ENCODE data around the gene KATNB1. TPM values are rescaled to one million over a fixed set of nuclear protein-coding genes. Genes with fewer than 3 reads are reported as not detected.

The KATNB1 gene
- total RNA-seq, 2 experiments from 2014 or later = 21.0 to 22.3 TPM

DNA sequence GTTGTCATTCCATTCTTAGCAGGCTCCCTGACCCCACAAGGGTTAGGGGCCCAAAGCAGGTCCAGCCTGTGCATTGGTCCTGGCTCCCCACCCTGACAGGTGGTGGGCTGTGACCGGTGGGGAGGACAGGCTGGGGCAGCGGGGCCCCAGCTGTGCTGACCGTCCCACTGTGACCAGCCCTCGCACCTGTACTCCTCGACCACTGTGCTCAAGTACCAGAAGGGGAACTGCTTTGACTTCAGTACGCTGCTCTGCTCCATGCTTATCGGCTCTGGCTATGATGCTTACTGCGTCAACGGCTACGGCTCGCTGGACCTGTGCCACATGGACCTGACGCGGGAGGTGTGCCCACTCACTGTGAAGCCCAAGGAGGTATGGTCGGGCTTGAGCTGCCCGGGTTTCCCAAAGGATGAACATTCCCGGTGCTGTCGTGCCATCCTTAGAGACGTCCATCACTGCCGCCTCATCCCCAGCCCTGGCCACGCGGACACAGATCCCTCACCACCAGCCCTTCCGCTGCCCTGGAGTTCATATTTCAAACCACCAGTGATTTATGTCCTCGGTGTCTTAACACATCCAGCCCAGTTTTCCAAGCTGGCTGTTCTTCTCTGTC lies 33.7 kb upstream of the KATNB1 start:
- no peaks in the 10 kb centered on the region for H3K36me3 ChIP-seq (ENCODE audit: insufficient read depth, low read length)
- H3K27me3 ChIP-seq (ENCODE audit: control insufficient read depth in 1 of 2, insufficient read depth in 2 of 2, low read length in 2 of 2) = no peaks in the 10 kb centered on the region
- no peak overlapping the region for H3K27ac ChIP-seq (ENCODE audit: low read depth in 1 of 2, low read length in 2 of 2)
- Mint-ChIP-seq H3K9me3 (no peaks in the 10 kb centered on the region), H3K4me3 (no peak overlapping the region), H3K27ac (no peak overlapping the region), H3K36me3 (ENCODE audit: low read depth) (no peaks in the 10 kb centered on the region), H3K27me3 (no peaks in the 10 kb centered on the region), H3K4me1 (ENCODE audit: low read depth) (no peaks in the 10 kb centered on the region)
- intact Hi-C loops (cut with DNase I, micrococcal nuclease) = no loop called here
- CTCF ChIA-PET = no interaction called here
- no peaks in the 10 kb centered on the region for H3K9me3 ChIP-seq (ENCODE audit: control insufficient read depth in 1 of 2, insufficient read depth in 1 of 2, low read length in 2 of 2)
- no peaks in the 10 kb centered on the region for H3K4me1 ChIP-seq (ENCODE audit: insufficient read depth, low read length)
- no peak overlapping the region for H3K4me3 ChIP-seq (ENCODE audit: low read length)
- POLR2A ChIA-PET = no interaction called here
- ATAC-seq (ENCODE audit: poor library complexity) (no peak), DNase-seq (no peak)
- no peak for TF ChIP-seq CTCF (IDR thresholded peaks at IDR 0.05)

GRCh38 chr16:57703416-57704010 lies 32.1 kb upstream of the KATNB1 start:
- TF ChIP-seq CTCF (IDR thresholded peaks at IDR 0.05) = no peak
- DNase-seq = no peak
- H3K27me3 ChIP-seq (ENCODE audit: control insufficient read depth in 1 of 2, insufficient read depth in 2 of 2, low read length in 2 of 2) = no peaks in the 10 kb centered on the region
- no peaks in the 10 kb centered on the region for H3K4me1 ChIP-seq (ENCODE audit: insufficient read depth, low read length)
- H3K9me3 ChIP-seq (ENCODE audit: control insufficient read depth in 1 of 2, insufficient read depth in 1 of 2, low read length in 2 of 2) = no peaks in the 10 kb centered on the region
- intact Hi-C loops (cut with DNase I, micrococcal nuclease) = no loop called here
- Mint-ChIP-seq H3K4me1 (ENCODE audit: low read depth) (no peaks in the 10 kb centered on the region), H3K4me3 (no peak overlapping the region), H3K27me3 (no peaks in the 10 kb centered on the region), H3K27ac (no peak overlapping the region), H3K36me3 (ENCODE audit: low read depth) (no peaks in the 10 kb centered on the region), H3K9me3 (no peaks in the 10 kb centered on the region)
- CTCF ChIA-PET = no interaction called here
- no peak for ATAC-seq (ENCODE audit: poor library complexity)
- H3K27ac ChIP-seq (ENCODE audit: low read depth in 1 of 2, low read length in 2 of 2) = no peak overlapping the region
- no peak overlapping the region for H3K4me3 ChIP-seq (ENCODE audit: low read length)
- no peaks in the 10 kb centered on the region for H3K36me3 ChIP-seq (ENCODE audit: insufficient read depth, low read length)
- POLR2A ChIA-PET = no interaction called here

DNA sequence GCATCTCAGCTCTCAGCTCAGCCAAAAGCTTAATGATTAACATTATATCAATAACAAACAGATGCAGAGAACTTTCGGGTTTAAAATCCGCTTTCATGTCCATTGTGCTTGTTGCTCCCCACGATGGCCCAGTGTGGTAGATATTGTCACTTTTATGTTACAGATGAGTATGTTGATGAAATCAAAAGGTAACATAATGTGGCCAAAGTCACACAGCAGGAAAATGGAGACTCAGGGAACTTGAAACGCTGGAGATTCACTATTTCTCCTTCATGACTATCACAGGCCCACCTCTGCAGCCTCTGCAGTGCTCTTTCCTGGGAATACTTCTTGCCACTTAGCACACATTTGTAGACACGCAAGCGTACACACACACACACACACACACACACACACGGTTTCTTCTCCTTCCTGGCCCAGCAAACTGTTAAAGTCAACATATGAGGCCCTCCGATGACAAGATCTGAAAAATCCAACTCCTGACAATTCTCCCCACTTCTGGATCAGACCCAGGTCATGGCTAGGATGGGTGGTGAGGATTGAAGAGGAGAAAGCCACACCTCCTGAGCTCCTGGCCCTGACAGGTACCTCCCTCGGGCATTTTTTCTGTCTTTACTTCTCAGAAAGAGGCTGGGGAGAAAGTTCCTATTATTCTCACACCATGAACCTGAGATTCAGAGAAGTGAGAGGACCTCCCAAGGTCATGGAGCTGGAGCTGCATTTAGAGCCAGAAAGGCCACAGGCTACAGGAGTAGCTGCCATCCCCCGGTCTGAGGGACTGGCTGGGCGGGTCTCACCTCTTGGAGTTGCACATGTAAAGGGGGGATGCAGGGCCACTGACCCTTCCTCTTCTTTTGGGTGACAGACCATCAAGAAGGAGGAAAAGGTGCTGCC lies 31.3 kb upstream of the KATNB1 start:
- H3K27ac ChIP-seq (ENCODE audit: low read depth in 1 of 2, low read length in 2 of 2) = no peak overlapping the region
- Mint-ChIP-seq H3K27me3 (no peaks in the 10 kb centered on the region), H3K36me3 (ENCODE audit: low read depth) (no peaks in the 10 kb centered on the region), H3K27ac (no peak overlapping the region), H3K9me3 (no peaks in the 10 kb centered on the region), H3K4me3 (no peak overlapping the region), H3K4me1 (ENCODE audit: low read depth) (no peaks in the 10 kb centered on the region)
- H3K4me3 ChIP-seq (ENCODE audit: low read length) = no peak overlapping the region
- H3K4me1 ChIP-seq (ENCODE audit: insufficient read depth, low read length) = no peaks in the 10 kb centered on the region
- ChIA-PET CTCF (no interaction called here), POLR2A (no interaction called here)
- DNase-seq = no peak
- H3K36me3 ChIP-seq (ENCODE audit: insufficient read depth, low read length) = no peaks in the 10 kb centered on the region
- H3K9me3 ChIP-seq (ENCODE audit: control insufficient read depth in 1 of 2, insufficient read depth in 1 of 2, low read length in 2 of 2) = no peaks in the 10 kb centered on the region
- H3K27me3 ChIP-seq (ENCODE audit: control insufficient read depth in 1 of 2, insufficient read depth in 2 of 2, low read length in 2 of 2) = no peaks in the 10 kb centered on the region
- TF ChIP-seq CTCF (IDR thresholded peaks at IDR 0.05) = no peak
- no peak for ATAC-seq (ENCODE audit: poor library complexity)
- intact Hi-C loops (cut with DNase I, micrococcal nuclease) = no loop called here

Measured in CD4-positive, alpha-beta T cell (primary cell).